ENCODE results near the gene MYRIP.
A peak's percentile ranks its signal among the peaks of the same experiment; 100 is the strongest.

The MYRIP gene

GRCh38 chr3:40299721-40300335, 490.4 kb downstream of the MYRIP start:
- DNase-seq: peak; percentile 62

- DNase-seq: no peak
Observed at GRCh38 chr3:40302784-40303183, 493.4 kb downstream of the MYRIP start.

- DNase-seq: no peak
Observed at GRCh38 chr3:40304352-40304751, 494.9 kb downstream of the MYRIP start.

- no peak for DNase-seq
Observed at GRCh38 chr3:40306336-40306735, 496.9 kb downstream of the MYRIP start.

DNA sequence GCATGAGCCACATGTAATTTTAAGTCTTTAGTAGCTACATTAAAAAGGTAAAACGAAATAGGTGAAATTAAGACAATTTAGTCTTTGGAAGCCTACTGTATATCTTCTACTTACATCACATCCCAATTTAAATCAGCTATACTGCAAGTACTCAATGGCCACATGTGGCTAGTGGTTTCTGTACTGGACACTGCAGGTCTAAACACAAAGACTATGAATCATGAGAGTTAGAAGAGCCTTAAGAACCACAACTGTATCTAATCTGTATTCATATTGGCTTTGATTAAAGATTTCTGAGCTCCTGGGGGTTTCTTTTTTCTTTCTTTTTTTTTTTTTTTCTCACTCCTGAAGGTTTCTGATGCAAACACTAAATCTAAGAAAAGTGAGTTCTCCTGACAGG, 497.8 kb downstream of the MYRIP start:
- DNase-seq: no peak

GRCh38 chr3:40308725-40309417, 499.5 kb downstream of the MYRIP start:
- no peak for DNase-seq

- DNase-seq: peak; percentile 94
Observed at GRCh38 chr3:40309418-40309924, 500.1 kb downstream of the MYRIP start, which contains the start of gene EIF1B. TSS of gene EIF1B (plus strand) at chr3:40309707. CDS start at chr3:40309942, 235 bp downstream.

Data from GDM1 (cell line).